Measurements from ENCODE around the gene FZR1. TPM values are rescaled to one million over a fixed set of nuclear protein-coding genes. Genes with fewer than 3 reads are reported as not detected.
A peak's percentile ranks its signal among the peaks of the same experiment; 100 is the strongest.

Gene FZR1
- total RNA-seq, 6 donors from 2014 or later, result 19.9 to 110 (median 37.5) TPM

- no peaks in the 10 kb centered on the region for H3K9me3 ChIP-seq
- H3K36me3 ChIP-seq, result peaks cover 15 to 79% (median 68%) of the 10 kb centered on the region in 4 donors
- no peaks in the 10 kb centered on the region for H3K27me3 ChIP-seq
- TF ChIP-seq POLR2AphosphoS5 (IDR thresholded peaks at IDR 0.05), result no peak
- no peak for TF ChIP-seq POLR2A (IDR thresholded peaks at IDR 0.05)
- TF ChIP-seq EP300 (IDR thresholded peaks at IDR 0.05), result no peak
- no peak for TF ChIP-seq CTCF (IDR thresholded peaks at IDR 0.05)
- no peak overlapping the region for H3K4me3 ChIP-seq
- WGBS, 2 donors, result 94 to 97% methylated on average over 9 to 20 of the region's 33 CpGs
- ATAC-seq (ENCODE audit: low FRiP score in 2 of 2) (no peak), DNase-seq (peak in 1 of 2 donors; percentile 79)
- H3K27ac ChIP-seq, result no peak overlapping the region
- no peaks in the 10 kb centered on the region for H3K4me1 ChIP-seq
Observed at GRCh38 chr19:3532154-3532786, 26.2 kb downstream of the FZR1 start.

- Histone ChIP-seq H3K9me3 (no peaks in the 10 kb centered on the region), H3K27ac (no peak overlapping the region), H3K4me1 (no peaks in the 10 kb centered on the region), H3K4me3 (no peak overlapping the region), H3K36me3 (peaks cover 11 to 79% (median 61%) of the 10 kb centered on the region in 4 donors), H3K27me3 (no peaks in the 10 kb centered on the region)
- ATAC-seq (ENCODE audit: low FRiP score in 2 of 2), result no peak
- DNase-seq, result no peak
- TF ChIP-seq POLR2A (IDR thresholded peaks at IDR 0.05), result no peak
- no peak for TF ChIP-seq CTCF (IDR thresholded peaks at IDR 0.05)
- TF ChIP-seq POLR2AphosphoS5 (IDR thresholded peaks at IDR 0.05), result no peak
- no peak for TF ChIP-seq EP300 (IDR thresholded peaks at IDR 0.05)
- WGBS, 2 donors, result 91 to 100% methylated on average over 4 to 15 of the region's 17 CpGs
Observed at GRCh38 chr19:3533033-3533432, 26.9 kb downstream of the FZR1 start.

- Histone ChIP-seq H3K36me3 (peaks cover 11 to 78% (median 57%) of the 10 kb centered on the region in 4 donors), H3K9me3 (no peaks in the 10 kb centered on the region), H3K4me1 (no peaks in the 10 kb centered on the region), H3K4me3 (no peak overlapping the region), H3K27ac (no peak overlapping the region), H3K27me3 (no peaks in the 10 kb centered on the region)
- no peak for DNase-seq
- no peak for TF ChIP-seq CTCF (IDR thresholded peaks at IDR 0.05)
- TF ChIP-seq POLR2A (IDR thresholded peaks at IDR 0.05), result no peak
- no peak for TF ChIP-seq POLR2AphosphoS5 (IDR thresholded peaks at IDR 0.05)
- no peak for TF ChIP-seq EP300 (IDR thresholded peaks at IDR 0.05)
- no peak for ATAC-seq (ENCODE audit: low FRiP score in 2 of 2)
- 83 to 96% methylated on average over 11 to 12 of the region's 12 CpGs for WGBS, 2 donors
Observed at GRCh38 chr19:3533563-3534216, 27.6 kb downstream of the FZR1 start.

- no peak for TF ChIP-seq CTCF (IDR thresholded peaks at IDR 0.05)
- no peak for TF ChIP-seq POLR2AphosphoS5 (IDR thresholded peaks at IDR 0.05)
- no peak for TF ChIP-seq EP300 (IDR thresholded peaks at IDR 0.05)
- TF ChIP-seq POLR2A (IDR thresholded peaks at IDR 0.05), result no peak
- H3K27me3 ChIP-seq, result no peaks in the 10 kb centered on the region
- H3K9me3 ChIP-seq, result no peaks in the 10 kb centered on the region
- peaks cover 11 to 85% (median 59%) of the 10 kb centered on the region in 4 donors for H3K36me3 ChIP-seq
- no peak overlapping the region for H3K4me3 ChIP-seq
- WGBS, 2 donors, result 93 to 94% methylated on average over 17 to 37 of the region's 38 CpGs
- DNase-seq (peak in 1 of 2 donors; percentile 80), ATAC-seq (ENCODE audit: low FRiP score in 2 of 2) (no peak)
- no peaks in the 10 kb centered on the region for H3K4me1 ChIP-seq
- H3K27ac ChIP-seq, result no peak overlapping the region
Observed at GRCh38 chr19:3534375-3535234, 28.5 kb downstream of the FZR1 start.
